Uterus (tissue), 4 donors: ENCODE measurements around the gene HK3. TPM values are rescaled to one million over a fixed set of nuclear protein-coding genes. Genes with fewer than 3 reads are reported as not detected.

Experiments
- DNase-seq, 2 donors: peaks; one replicate each; pipeline ENCODE4 v3.0.0-alpha.2; 2019 to 2020
- H3K27ac ChIP-seq, 2 donors: fragments of 200-600 bp; sonication (generic); 1 replicate in 1 of 2; 2 replicates in 1 of 2; pipeline ENCODE4 v1.5.1; 2016 to 2018
- H3K27me3 ChIP-seq, 2 donors: fragments of 200-600 bp; sonication (generic); one replicate each; pipeline ENCODE4 v1.5.1; 2018 to 2019; ENCODE audit warnings: control low read depth in 1 of 2
- H3K36me3 ChIP-seq, 2 donors: fragments of 200-600 bp; sonication (generic); one replicate each; pipeline ENCODE4 v1.5.1; 2019; ENCODE audit warnings: control low read depth in 1 of 2
- H3K4me1 ChIP-seq, 2 donors: fragments of 200-600 bp; sonication (generic); one replicate each; pipeline ENCODE4 v1.5.1; 2018 to 2019; ENCODE audit warnings: control low read depth in 1 of 2
- H3K4me3 ChIP-seq, 2 donors: fragments of 200-600 bp; sonication (generic); 1 replicate in 1 of 2; 2 replicates in 1 of 2; pipeline ENCODE4 v1.5.1; 2018 to 2019; ENCODE audit warnings: mild to moderate bottlenecking in 1 of 2
- H3K9me3 ChIP-seq, 2 donors: fragments of 200-600 bp; sonication (generic); one replicate each; pipeline ENCODE4 v1.5.1; 2019; ENCODE audit warnings: control low read depth in 1 of 2
- POLR2A ChIP-seq, 2 donors: fragments of 450-650 bp; IDR thresholded peaks; one replicate each; pipeline ENCODE4 v1.6.1; 2016; ENCODE audit warnings: antibody characterized with exemption in 2 of 2, mild to moderate bottlenecking in 1 of 2, moderate library complexity in 1 of 2
- intact Hi-C: fragments of 100-400 bp; cut with DNase I; formaldehyde crosslinking; loops from one replicate; pipeline ENCODE4 v1.15.1; 2023; ENCODE audit warnings: low total_unique reads
- total RNA-seq, 4 donors: library from RNA; depleted of rRNA in 3 of 4; stranded (reverse); fragments of >200 nt in 3 of 4; gene quantifications; one replicate each; pipeline versions ENCODE4 v1.1.0 to v1.2.4, GENCODE V29; 2014 to 2023
- TF ChIP-seq, protein P1 (sequence below), 4 experiments: fragments of 200-600 bp in 2 of 4; fragments of 450-650 bp in 2 of 4; sonication (generic) in 2 of 4; IDR thresholded peaks; one replicate each; pipeline ENCODE4 v1.5.1; 2016 to 2019; ENCODE audit warnings: antibody characterized with exemption in 4 of 4, mild to moderate bottlenecking in 2 of 4, moderate library complexity in 1 of 4
- donor health status: DM: yes; HTN: yes; CAD: no.

Gene HK3
- total RNA-seq, 4 donors from 2014 or later, result 1.5 to 6.9 (median 3.4) TPM

DNA sequence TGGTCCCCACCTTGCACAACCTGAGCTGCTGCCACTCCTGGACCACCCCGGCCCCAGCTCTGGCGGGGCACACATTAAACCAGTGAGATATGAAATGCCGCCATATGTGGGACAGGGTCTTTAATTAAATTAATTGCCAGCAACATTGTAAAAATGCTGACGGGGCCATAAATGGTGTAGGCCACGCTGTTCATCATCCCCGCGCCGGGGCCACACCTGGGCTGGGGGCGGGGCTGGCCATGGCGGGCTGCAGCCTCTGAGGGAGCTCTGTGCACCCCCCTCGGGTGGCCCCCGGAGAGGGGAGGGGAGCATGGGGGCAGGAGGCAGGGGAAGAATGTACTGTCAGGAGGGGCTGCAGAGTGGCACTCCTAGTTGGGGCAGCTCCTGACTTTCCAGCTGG is 47.8 kb downstream of the HK3 start:
- H3K27me3 ChIP-seq, result peaks cover 0 to 3% of the 10 kb centered on the region in 2 donors
- H3K27ac ChIP-seq, result no peak overlapping the region
- DNase-seq, result no peak
- no peaks in the 10 kb centered on the region for H3K36me3 ChIP-seq
- H3K9me3 ChIP-seq, result no peaks in the 10 kb centered on the region
- H3K4me1 ChIP-seq, result no peaks in the 10 kb centered on the region
- intact Hi-C loops, result no loop called here
- H3K4me3 ChIP-seq, result no peak overlapping the region
- TF ChIP-seq POLR2A (IDR thresholded peaks at IDR 0.05), result no peak
- TF ChIP-seq, protein P1, sequence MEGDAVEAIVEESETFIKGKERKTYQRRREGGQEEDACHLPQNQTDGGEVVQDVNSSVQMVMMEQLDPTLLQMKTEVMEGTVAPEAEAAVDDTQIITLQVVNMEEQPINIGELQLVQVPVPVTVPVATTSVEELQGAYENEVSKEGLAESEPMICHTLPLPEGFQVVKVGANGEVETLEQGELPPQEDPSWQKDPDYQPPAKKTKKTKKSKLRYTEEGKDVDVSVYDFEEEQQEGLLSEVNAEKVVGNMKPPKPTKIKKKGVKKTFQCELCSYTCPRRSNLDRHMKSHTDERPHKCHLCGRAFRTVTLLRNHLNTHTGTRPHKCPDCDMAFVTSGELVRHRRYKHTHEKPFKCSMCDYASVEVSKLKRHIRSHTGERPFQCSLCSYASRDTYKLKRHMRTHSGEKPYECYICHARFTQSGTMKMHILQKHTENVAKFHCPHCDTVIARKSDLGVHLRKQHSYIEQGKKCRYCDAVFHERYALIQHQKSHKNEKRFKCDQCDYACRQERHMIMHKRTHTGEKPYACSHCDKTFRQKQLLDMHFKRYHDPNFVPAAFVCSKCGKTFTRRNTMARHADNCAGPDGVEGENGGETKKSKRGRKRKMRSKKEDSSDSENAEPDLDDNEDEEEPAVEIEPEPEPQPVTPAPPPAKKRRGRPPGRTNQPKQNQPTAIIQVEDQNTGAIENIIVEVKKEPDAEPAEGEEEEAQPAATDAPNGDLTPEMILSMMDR (IDR thresholded peaks at IDR 0.05), result no peak

DNA sequence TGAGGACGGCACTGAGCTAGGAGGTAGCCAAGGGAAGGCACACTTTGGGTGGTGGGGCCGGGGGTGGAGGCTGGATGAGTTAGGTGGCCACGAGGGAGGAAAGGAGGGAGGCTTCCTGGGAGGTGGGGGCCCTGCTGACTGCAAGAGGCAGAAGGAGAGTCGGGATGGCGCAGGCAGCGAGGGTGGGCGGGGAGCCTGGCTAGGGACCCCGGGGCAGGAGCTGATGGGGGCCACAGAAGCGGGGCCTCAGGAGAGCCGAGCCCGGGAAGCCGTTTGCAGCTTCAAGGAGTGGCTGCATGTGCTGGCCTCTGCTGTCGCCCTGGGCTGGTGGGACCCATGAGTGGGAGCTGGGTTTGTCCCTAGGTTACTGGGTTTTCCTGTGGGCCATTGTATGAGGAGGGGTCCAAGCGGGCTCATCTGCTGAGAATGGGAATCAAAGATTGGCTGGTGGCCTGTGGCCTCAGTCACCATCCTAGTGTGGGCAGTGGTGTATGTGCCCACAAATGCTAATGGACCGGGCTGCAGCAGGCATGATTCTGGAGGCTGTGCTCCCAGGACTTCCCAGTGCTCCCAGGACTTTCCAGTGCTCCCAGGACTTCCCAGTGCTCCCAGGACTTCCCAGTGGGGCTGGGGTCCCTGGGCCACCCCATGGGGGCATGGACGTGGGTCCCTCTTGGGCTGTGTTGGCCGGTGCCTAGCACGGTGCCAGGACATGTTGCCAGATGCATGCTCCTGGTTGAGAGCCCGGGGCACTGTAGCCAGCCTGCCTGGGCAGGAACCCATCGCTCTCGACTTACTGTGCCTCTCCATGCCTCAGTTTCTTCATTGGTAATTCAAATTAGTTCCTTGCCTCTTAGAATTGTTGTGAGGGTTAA is 48.5 kb downstream of the HK3 start:
- peaks cover 0 to 3% of the 10 kb centered on the region in 2 donors for H3K27me3 ChIP-seq
- TF ChIP-seq, protein P1 (IDR thresholded peaks at IDR 0.05), result no peak
- no peak for TF ChIP-seq POLR2A (IDR thresholded peaks at IDR 0.05)
- H3K36me3 ChIP-seq, result no peaks in the 10 kb centered on the region
- no peak overlapping the region for H3K4me3 ChIP-seq
- intact Hi-C loops, result no loop called here
- DNase-seq, result no peak
- no peaks in the 10 kb centered on the region for H3K4me1 ChIP-seq
- no peaks in the 10 kb centered on the region for H3K9me3 ChIP-seq
- H3K27ac ChIP-seq, result no peak overlapping the region

DNA sequence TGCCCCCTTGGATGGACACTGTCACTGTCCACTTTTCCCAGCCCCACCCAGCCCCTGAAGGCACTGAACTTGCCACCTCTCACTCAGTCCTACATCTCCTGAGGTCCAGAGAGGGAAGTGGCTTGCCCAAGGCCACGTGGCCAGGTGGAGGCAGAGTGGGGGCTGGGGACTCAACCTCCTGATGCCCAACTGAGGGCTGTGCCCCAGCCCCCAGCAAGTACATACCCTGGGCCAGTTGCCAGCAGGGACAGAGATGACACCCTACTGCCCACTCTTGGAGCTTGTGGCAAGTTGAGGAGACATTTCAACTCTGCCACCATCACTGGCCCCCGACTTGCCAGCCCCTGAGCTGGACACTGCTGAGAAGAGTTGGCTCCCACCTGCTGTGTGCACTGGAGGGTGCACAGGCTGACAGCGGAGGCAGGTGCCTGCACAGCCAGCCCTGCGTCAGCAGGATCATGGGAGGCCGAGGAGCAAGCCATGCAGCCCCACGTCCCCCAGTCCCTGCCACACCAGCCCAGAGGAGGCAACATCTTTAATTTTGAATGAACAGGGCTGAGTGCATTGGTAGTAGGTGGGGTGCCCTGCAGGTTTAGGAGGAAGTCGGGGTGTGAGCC is 49.4 kb downstream of the HK3 start:
- intact Hi-C loops, result no loop called here
- H3K4me3 ChIP-seq, result no peak overlapping the region
- TF ChIP-seq, protein P1 (IDR thresholded peaks at IDR 0.05), result no peak
- TF ChIP-seq POLR2A (IDR thresholded peaks at IDR 0.05), result no peak
- no peaks in the 10 kb centered on the region for H3K9me3 ChIP-seq
- DNase-seq, result no peak
- peaks cover 0 to 3% of the 10 kb centered on the region in 2 donors for H3K27me3 ChIP-seq
- H3K27ac ChIP-seq, result no peak overlapping the region
- H3K36me3 ChIP-seq, result no peaks in the 10 kb centered on the region
- H3K4me1 ChIP-seq, result no peaks in the 10 kb centered on the region

DNA sequence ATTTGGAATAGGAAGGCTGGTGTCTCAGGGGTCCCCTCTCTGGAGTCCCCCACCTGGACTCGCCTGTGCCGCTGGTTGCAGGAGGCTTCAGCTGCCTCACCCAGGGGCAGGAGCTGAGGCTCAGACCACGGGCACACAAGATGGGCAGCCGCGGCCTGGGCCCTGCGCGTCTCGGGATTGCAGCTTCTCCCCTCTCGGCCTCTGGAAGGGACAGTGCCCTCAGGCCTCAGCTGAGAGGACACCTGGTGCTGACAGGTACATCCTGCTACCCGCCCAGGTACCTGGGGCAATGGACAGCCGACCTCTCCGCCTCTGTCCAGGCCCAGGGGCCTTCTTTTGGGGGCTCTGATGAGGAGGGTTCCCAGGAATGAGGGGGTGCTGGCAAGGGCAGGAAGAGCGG is 50.5 kb downstream of the HK3 start:
- no peaks in the 10 kb centered on the region for H3K36me3 ChIP-seq
- H3K9me3 ChIP-seq, result no peaks in the 10 kb centered on the region
- DNase-seq, result no peak
- no peaks in the 10 kb centered on the region for H3K4me1 ChIP-seq
- no peak overlapping the region for H3K27ac ChIP-seq
- intact Hi-C loops, result no loop called here
- H3K27me3 ChIP-seq, result peaks cover 0 to 3% of the 10 kb centered on the region in 2 donors
- H3K4me3 ChIP-seq, result no peak overlapping the region
- no peak for TF ChIP-seq POLR2A (IDR thresholded peaks at IDR 0.05)
- TF ChIP-seq, protein P1 (IDR thresholded peaks at IDR 0.05), result no peak

DNA sequence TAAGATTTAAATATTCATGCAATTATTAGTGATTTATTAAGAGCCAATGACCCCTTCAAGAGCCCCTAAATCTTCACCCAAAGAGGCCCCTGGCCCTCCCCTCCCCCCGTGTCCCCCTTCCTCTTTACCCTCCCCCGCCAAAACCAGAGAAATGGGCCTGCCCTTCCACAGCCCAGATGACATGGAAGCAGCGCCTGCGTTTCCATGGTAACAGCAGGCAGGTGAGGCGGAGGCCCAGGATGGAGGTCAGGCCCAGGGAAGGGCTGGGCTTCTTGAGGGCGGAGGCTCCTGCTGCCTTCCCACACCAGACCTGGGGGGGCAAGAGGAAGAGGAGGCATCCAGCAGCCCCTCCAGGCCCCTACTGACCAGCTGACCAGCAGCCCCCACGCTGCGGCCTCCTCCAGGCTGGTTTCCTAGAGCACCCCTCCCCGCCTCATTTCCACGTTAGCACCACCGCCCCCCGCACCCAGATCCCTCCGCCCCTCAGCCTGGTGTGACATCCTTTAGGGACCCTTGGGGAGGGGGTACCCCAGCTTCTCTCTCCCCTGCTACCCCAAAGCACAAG is 51.3 kb downstream of the HK3 start:
- Histone ChIP-seq H3K27me3 (peaks cover 0 to 3% of the 10 kb centered on the region in 2 donors), H3K4me3 (no peak overlapping the region)
- DNase-seq, result no peak

More for the DNA sequence above, 51.3 kb downstream of the HK3 start:
- no peaks in the 10 kb centered on the region for H3K4me1 ChIP-seq
- H3K27ac ChIP-seq, result no peak overlapping the region
- H3K36me3 ChIP-seq, result no peaks in the 10 kb centered on the region
- TF ChIP-seq, protein P1 (IDR thresholded peaks at IDR 0.05), result no peak
- TF ChIP-seq POLR2A (IDR thresholded peaks at IDR 0.05), result no peak
- no peaks in the 10 kb centered on the region for H3K9me3 ChIP-seq
- intact Hi-C loops, result no loop called here
